ENCODE results near the gene MFAP3.

The MFAP3 gene

DNA sequence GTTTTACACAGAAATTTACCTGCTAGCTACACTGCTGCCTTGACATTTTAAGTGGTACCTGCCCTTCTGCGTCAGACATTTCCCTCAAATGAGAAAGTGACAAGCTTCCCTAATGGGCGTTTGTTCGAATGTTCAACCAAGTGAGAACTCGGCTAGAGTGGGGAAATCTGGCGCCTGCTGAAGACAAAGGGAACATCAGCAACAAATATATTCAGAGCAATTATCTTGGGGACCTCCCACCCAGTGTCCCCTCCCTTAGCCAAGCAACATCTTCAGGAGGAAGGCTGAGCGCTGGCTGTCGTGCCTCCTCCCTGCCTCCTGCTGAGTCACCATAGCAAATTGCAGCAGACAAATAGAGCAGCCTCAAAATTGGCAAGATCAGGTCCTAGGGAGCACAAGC lies 57.1 kb downstream of the MFAP3 start:
- peak; percentile 68 for DNase-seq

GRCh38 chr5:154097031-154097430 lies 58.3 kb downstream of the MFAP3 start:
- no peak for DNase-seq

- no peak for DNase-seq
These were observed 59.7 kb downstream of the MFAP3 start for GRCh38 chr5:154098465-154098864.

GRCh38 chr5:154101184-154101583 lies 62.4 kb downstream of the MFAP3 start:
- no peak for DNase-seq

- DNase-seq = no peak
These were observed 64.5 kb downstream of the MFAP3 start for GRCh38 chr5:154103233-154103632.
